Measurements from ENCODE around the gene OR8B2. TPM values are rescaled to one million over a fixed set of nuclear protein-coding genes. Genes with fewer than 3 reads are reported as not detected.

OR8B2 gene
- total RNA-seq, 2 experiments from 2014 or later = not detected

- H3K4me1 Mint-ChIP-seq = no peaks in the 10 kb centered on the region
- no peaks in the 10 kb centered on the region for H3K27me3 Mint-ChIP-seq
- H3K4me3 Mint-ChIP-seq = no peak overlapping the region
- POLR2A ChIA-PET = no interaction called here
- H3K9me3 Mint-ChIP-seq = no peaks in the 10 kb centered on the region
- H3K27ac Mint-ChIP-seq = no peak overlapping the region
- ATAC-seq (ENCODE audit: low read depth) = no peak
- H3K36me3 Mint-ChIP-seq = no peaks in the 10 kb centered on the region
- DNase-seq = no peak
Measured at GRCh38 chr11:124376280-124376679, 8.0 kb downstream of the OR8B2 start.

DNA sequence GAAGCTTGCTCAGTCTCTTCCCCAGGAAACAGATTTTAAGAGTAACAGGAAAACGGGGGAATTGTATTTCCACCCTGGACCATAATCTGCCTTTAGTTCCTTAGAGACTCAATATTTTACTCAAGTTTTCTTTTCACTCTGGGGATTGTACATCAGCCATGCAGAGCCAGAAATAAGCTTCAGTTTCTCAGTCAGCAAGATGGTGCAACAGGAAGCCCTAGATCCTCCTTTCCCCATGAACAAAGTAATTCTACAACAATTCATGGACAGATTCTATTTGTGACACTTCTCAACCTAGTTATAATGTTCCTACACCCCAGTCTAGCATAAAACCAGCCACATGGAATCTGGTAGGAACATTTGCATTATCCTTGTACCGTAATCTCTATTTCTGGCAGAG, 24.7 kb downstream of the OR8B2 start:
- no peak for ATAC-seq (ENCODE audit: low read depth)
- H3K9me3 Mint-ChIP-seq = no peaks in the 10 kb centered on the region

DNA sequence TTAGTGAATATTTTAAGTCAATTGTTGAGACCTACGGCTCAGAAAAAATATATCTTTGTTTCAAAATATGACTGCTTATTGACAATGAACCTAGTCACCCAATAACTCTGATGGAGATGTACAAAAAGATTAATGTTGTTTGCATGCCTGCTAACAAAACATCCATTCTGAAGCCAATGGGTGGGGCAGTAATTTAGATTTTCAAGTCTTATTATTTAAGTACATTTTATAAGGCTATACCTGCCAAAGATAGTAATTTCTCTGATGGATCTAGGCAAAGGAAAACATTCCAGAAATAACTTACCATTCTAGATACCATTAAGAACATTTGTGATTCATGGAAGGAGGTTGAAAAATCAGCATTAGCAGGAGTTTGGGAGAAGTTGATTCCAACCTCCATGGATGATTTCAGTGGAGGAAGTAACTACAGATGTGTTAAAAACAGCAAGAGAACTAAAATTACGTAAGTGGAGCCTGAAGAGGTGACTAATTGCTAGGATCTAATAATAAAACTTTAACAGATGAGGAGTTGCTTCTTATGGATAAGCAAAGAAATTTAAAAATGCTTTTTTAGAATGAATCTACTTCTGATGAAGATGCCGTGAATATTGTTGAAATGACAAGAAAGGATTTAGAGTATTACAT, 37.9 kb downstream of the OR8B2 start:
- POLR2A ChIA-PET = no interaction called here
- no peak for DNase-seq

More for the DNA sequence above, 24.7 kb downstream of the OR8B2 start:
- Mint-ChIP-seq H3K4me3 (no peak overlapping the region), H3K36me3 (no peaks in the 10 kb centered on the region), H3K27ac (no peak overlapping the region), H3K27me3 (no peaks in the 10 kb centered on the region), H3K4me1 (no peaks in the 10 kb centered on the region)
- no peak for DNase-seq
- POLR2A ChIA-PET = no interaction called here

DNA sequence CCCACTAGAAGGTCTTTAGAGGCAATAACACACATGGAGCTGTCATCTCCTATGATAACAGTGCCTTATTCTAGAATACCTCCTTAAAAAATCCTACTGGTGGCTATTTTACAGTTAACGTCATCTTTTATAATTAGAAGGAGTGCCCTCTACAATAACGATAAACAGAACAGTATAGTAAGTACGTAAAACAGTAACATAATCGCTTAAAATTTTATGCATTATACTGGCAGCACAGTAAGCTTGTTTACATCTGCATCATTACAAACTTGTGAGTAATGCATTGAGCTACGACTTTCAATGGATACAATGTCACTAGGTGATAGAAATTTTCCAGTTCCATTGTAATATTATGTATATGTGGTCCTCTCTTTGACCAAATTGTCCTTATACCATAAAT, 40.0 kb downstream of the OR8B2 start:
- Mint-ChIP-seq H3K36me3 (no peaks in the 10 kb centered on the region), H3K9me3 (no peaks in the 10 kb centered on the region), H3K4me3 (no peak overlapping the region), H3K27me3 (peaks cover 2% of the 10 kb centered on the region), H3K4me1 (no peaks in the 10 kb centered on the region), H3K27ac (no peak overlapping the region)
- POLR2A ChIA-PET = no interaction called here
- DNase-seq (no peak), ATAC-seq (ENCODE audit: low read depth) (no peak)

More for the DNA sequence above, 37.9 kb downstream of the OR8B2 start:
- no peak overlapping the region for H3K27ac Mint-ChIP-seq
- peaks cover 2% of the 10 kb centered on the region for H3K27me3 Mint-ChIP-seq
- no peak for ATAC-seq (ENCODE audit: low read depth)
- H3K9me3 Mint-ChIP-seq = no peaks in the 10 kb centered on the region
- H3K4me1 Mint-ChIP-seq = no peaks in the 10 kb centered on the region
- no peaks in the 10 kb centered on the region for H3K36me3 Mint-ChIP-seq
- H3K4me3 Mint-ChIP-seq = no peak overlapping the region

DNA sequence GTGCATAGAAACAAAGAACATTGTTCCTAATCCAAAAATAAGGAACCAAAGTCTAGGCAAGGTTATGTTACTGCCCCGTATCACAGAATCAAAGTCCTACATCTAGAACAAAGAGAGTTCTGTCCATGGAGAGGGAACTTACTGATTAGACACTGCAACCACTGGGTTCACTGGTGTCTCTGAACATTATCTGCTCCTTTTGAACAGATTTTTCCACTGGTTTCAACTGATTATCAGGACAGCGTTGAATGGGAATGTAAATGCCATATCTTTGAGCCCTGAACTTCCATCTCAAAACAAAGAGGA, 44.2 kb downstream of the OR8B2 start:
- ATAC-seq (ENCODE audit: low read depth) (no peak), DNase-seq (no peak)
- POLR2A ChIA-PET = no interaction called here
- Mint-ChIP-seq H3K4me3 (no peak overlapping the region), H3K27me3 (peaks cover 1% of the 10 kb centered on the region), H3K4me1 (no peaks in the 10 kb centered on the region), H3K36me3 (no peaks in the 10 kb centered on the region), H3K9me3 (no peaks in the 10 kb centered on the region), H3K27ac (no peak overlapping the region)

GRCh38 chr11:124339396-124340141, 44.7 kb downstream of the OR8B2 start:
- Mint-ChIP-seq H3K27me3 (peaks cover 1% of the 10 kb centered on the region), H3K36me3 (no peaks in the 10 kb centered on the region), H3K4me3 (no peak overlapping the region), H3K4me1 (no peaks in the 10 kb centered on the region), H3K27ac (no peak overlapping the region), H3K9me3 (no peaks in the 10 kb centered on the region)
- no peak for DNase-seq
- ATAC-seq (ENCODE audit: low read depth) = no peak
- POLR2A ChIA-PET = no interaction called here

Other genes starting within 250 kb of the OR8B2 start
- not detected for gene OR10D3, start 201.2 kb downstream of the OR8B2 start, total RNA-seq
- not detected for gene OR8G1, start 143.4 kb downstream of the OR8B2 start, total RNA-seq
- not detected for gene OR8G5, start 128.1 kb downstream of the OR8B2 start, total RNA-seq
- not detected for gene OR8D1, start 70.5 kb downstream of the OR8B2 start, total RNA-seq
- gene OR8D2, start 64.3 kb downstream of the OR8B2 start, total RNA-seq = not detected
- gene OR8B3, start 14.5 kb upstream of the OR8B2 start, total RNA-seq = not detected
- gene OR8B4, start 40.4 kb upstream of the OR8B2 start, total RNA-seq = not detected
- gene OR8B8, start 61.2 kb upstream of the OR8B2 start, total RNA-seq = not detected
- gene OR8B12, start 159.2 kb upstream of the OR8B2 start, total RNA-seq = not detected
- not detected for gene OR8A1, start 185.5 kb upstream of the OR8B2 start, total RNA-seq
- not detected for gene PANX3, start 226.9 kb upstream of the OR8B2 start, total RNA-seq
- gene TBRG1, start 238.4 kb upstream of the OR8B2 start, total RNA-seq = 10 to 100 TPM; 53.1 to 55.3 TPM